Measurements from ENCODE around the gene PUSL1. TPM values are rescaled to one million over a fixed set of nuclear protein-coding genes. Genes with fewer than 3 reads are reported as not detected.

The PUSL1 gene
- total RNA-seq, 1 donor from 2014 or later, result 16.2 TPM

GRCh38 chr1:1294250-1294890 lies 14.0 kb upstream of the PUSL1 start:
- no peaks in the 10 kb centered on the region for H3K27me3 ChIP-seq (ENCODE audit: low read depth)
- no peaks in the 10 kb centered on the region for H3K9me3 ChIP-seq
- TF ChIP-seq, protein P1, sequence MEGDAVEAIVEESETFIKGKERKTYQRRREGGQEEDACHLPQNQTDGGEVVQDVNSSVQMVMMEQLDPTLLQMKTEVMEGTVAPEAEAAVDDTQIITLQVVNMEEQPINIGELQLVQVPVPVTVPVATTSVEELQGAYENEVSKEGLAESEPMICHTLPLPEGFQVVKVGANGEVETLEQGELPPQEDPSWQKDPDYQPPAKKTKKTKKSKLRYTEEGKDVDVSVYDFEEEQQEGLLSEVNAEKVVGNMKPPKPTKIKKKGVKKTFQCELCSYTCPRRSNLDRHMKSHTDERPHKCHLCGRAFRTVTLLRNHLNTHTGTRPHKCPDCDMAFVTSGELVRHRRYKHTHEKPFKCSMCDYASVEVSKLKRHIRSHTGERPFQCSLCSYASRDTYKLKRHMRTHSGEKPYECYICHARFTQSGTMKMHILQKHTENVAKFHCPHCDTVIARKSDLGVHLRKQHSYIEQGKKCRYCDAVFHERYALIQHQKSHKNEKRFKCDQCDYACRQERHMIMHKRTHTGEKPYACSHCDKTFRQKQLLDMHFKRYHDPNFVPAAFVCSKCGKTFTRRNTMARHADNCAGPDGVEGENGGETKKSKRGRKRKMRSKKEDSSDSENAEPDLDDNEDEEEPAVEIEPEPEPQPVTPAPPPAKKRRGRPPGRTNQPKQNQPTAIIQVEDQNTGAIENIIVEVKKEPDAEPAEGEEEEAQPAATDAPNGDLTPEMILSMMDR (IDR thresholded peaks at IDR 0.05), result no peak
- intact Hi-C loops (cut with DNase I), result no loop called here
- H3K4me3 ChIP-seq, result no peak overlapping the region
- H3K27ac ChIP-seq, result no peak overlapping the region
- no peaks in the 10 kb centered on the region for H3K4me1 ChIP-seq
- peaks cover 14% of the 10 kb centered on the region for H3K36me3 ChIP-seq
- DNase-seq (no peak), ATAC-seq (no peak)

GRCh38 chr1:1295154-1295923 lies 13.1 kb upstream of the PUSL1 start:
- H3K9me3 ChIP-seq, result no peaks in the 10 kb centered on the region
- intact Hi-C loops (cut with DNase I), result no loop called here
- H3K27me3 ChIP-seq (ENCODE audit: low read depth), result no peaks in the 10 kb centered on the region
- no peak overlapping the region for H3K4me3 ChIP-seq
- DNase-seq (no peak), ATAC-seq (no peak)
- TF ChIP-seq, protein P1 (IDR thresholded peaks at IDR 0.05), result no peak
- H3K4me1 ChIP-seq, result no peaks in the 10 kb centered on the region
- H3K36me3 ChIP-seq, result peaks cover 20% of the 10 kb centered on the region
- H3K27ac ChIP-seq, result no peak overlapping the region

DNA sequence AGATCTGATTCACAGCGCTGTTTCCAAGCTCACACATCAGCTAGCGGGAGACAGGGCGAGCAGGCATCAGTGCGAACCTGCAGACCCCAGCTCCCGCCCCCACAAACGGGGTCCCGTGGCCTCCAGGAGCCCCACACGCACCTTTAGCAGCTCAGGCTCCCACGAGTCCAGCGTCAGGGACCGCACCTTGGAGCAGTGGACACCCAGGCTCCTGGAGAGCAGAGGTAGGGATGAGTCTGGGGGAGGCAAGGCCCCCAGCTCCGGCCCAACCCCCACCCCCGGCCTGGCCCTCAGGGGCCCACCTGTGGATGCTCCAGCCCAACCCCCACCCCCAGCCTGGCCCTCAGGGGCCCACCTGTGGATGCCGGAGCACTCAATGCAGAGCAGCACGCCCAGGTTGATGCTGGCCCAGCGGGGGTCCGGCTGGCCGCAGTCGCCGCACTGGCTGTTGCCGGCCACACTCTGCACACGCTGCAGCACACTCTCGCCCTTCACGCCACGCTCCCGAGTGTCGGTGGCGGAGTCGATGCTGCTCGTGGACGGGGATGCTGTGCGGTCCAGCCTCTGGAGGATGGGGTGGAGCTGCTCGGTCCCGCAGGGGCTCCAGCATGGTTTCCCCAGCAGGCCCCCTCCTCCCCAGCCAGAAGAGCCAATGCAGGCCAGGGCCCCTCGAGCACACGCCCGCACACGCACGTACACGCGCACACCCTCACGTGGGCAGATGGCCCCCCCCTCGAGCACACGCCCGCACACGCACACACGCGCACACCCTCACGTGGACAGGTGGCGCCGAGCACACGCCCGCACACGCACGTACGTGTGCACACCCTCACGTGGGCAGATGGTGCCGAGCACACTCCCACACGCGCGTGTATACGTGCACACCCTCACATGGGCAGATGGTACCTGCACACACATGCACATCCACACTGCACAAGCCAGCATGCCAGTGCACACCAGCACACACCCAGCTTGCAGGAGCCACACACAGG lies 12.0 kb upstream of the PUSL1 start:
- H3K27ac ChIP-seq, result no peak overlapping the region
- peaks cover 21% of the 10 kb centered on the region for H3K36me3 ChIP-seq
- H3K27me3 ChIP-seq (ENCODE audit: low read depth), result no peaks in the 10 kb centered on the region
- TF ChIP-seq, protein P1 (IDR thresholded peaks at IDR 0.05), result no peak
- H3K4me1 ChIP-seq, result no peaks in the 10 kb centered on the region
- DNase-seq (no peak), ATAC-seq (no peak)
- no peaks in the 10 kb centered on the region for H3K9me3 ChIP-seq
- intact Hi-C loops (cut with DNase I), result no loop called here
- H3K4me3 ChIP-seq, result no peak overlapping the region

GRCh38 chr1:1297802-1298424 lies 10.5 kb upstream of the PUSL1 start:
- intact Hi-C loops (cut with DNase I), result no loop called here

More at GRCh38 chr1:1297802-1298424, 10.5 kb upstream of the PUSL1 start:
- Histone ChIP-seq H3K4me3 (no peak overlapping the region), H3K4me1 (no peaks in the 10 kb centered on the region), H3K9me3 (no peaks in the 10 kb centered on the region), H3K27ac (no peak overlapping the region), H3K36me3 (peaks cover 21% of the 10 kb centered on the region), H3K27me3 (ENCODE audit: low read depth) (no peaks in the 10 kb centered on the region)
- ATAC-seq (no peak), DNase-seq (no peak)
- TF ChIP-seq, protein P1 (IDR thresholded peaks at IDR 0.05), result no peak
